Fibroblast of villous mesenchyme (primary cell): ENCODE data around the gene COL5A3. TPM values are rescaled to one million over a fixed set of nuclear protein-coding genes. Genes with fewer than 3 reads are reported as not detected.

Experiments used
- DNase-seq: peaks from one replicate; pipeline ENCODE4 v3.0.0-alpha.2; 2010; ENCODE audit warnings: low read depth
- H3K4me3 ChIP-seq: 2 replicates; pipeline ENCODE4 v1.5.1; 2011; ENCODE audit warnings: low read depth, mild to moderate bottlenecking, low read length
- CTCF ChIP-seq: IDR thresholded peaks from 2 replicates; pipeline ENCODE4 v1.5.1; 2012; ENCODE audit warnings: low read depth, mild to moderate bottlenecking, low read length; ENCODE audit not compliant: insufficient read depth
- total RNA-seq: library from RNA; depleted of rRNA; stranded (reverse); fragments of >200 nt; gene quantifications from 2 replicates; pipeline ENCODE4 v1.2.3, GENCODE V29; 2012

The COL5A3 gene
- total RNA-seq, 1 donor = 5.6 TPM

DNA sequence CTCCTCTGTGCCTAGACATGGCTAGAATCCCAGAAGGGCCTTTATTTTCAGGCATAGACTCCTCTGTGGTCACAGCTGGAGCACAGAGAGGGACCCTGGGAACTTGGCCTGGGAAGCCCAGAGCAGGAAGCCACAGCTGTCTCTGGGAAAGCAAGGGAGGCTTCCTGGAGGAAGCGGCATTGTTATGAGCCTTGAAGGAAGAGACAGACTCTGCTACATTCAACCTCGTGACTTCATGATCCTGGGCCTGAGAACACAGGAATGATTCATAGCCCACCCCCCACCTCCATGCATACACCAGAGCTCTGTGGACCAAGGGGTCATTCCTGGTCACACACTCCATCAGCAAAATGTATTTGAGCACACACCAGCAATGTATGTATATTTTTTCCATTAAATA is 11.6 kb upstream of the COL5A3 start:
- H3K4me3 ChIP-seq = no peak overlapping the region
- no peak for TF ChIP-seq CTCF
- DNase-seq = no peak

DNA sequence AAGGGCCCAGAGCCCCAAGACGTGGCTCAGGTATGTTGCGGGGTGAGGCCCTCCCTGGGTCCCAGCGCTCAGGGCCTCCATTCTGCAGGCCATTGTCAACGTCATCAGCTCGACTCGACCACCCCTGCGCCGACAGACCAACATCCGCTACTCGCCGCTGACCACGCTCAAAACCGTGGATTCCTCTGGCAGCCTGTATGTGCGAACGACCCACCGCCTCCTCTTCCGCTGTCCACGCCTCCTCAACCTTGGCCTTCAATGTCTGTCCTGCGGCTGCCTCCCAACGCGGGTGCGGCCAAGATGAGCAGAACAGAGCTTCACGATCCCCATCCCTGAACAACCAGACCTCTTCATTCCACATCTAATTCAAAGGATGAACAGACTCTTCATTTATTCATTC is 11.1 kb upstream of the COL5A3 start:
- no peak overlapping the region for H3K4me3 ChIP-seq
- no peak for TF ChIP-seq CTCF
- no peak for DNase-seq

DNA sequence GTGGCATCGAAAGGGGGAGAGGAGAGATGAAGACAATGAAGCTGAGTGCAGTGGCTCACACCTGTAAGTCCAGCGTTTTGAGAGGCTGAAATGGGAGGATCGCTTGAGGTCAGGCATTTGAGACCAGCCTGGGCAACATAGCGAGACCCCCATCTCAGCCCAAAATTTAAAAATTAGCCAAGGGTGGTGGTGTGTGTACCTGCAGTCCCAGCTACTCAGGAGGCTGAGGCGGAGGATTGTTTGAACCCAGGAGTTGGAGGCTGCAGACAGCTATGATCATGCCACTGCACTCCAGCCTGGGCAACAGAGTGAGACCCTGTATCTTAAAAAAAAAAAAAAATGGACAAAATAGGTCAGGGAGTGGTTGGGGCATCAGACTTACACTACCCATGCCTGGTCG is 10.5 kb upstream of the COL5A3 start:
- no peak for DNase-seq
- H3K4me3 ChIP-seq = no peak overlapping the region
- no peak for TF ChIP-seq CTCF

GRCh38 chr19:10019246-10019645 is 8.9 kb upstream of the COL5A3 start:
- DNase-seq = no peak
- no peak for TF ChIP-seq CTCF
- H3K4me3 ChIP-seq = no peak overlapping the region

DNA sequence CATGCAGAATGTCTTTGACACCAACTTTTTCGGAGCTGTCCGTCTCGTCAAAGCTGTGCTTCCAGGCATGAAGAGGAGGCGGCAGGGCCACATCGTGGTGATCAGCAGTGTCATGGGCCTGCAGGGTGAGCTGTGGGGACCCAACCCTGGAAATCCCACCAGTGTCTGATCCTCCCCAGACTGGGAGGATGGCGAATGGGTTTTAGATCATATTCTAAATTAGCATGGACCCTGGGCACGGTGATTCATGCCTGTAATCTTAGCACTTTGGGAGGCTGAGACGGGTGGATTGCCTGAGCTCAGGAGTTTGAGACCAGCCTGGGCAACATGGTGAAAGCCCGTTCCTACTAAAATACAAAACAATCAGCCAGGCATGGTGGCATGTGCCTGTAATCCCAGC is 8.5 kb upstream of the COL5A3 start:
- DNase-seq = no peak
- no peak for TF ChIP-seq CTCF
- H3K4me3 ChIP-seq = no peak overlapping the region

- no peak for TF ChIP-seq CTCF
- no peak overlapping the region for H3K4me3 ChIP-seq
- DNase-seq = peak; percentile 25
Observed at GRCh38 chr19:10018263-10018662, 8.0 kb upstream of the COL5A3 start.

DNA sequence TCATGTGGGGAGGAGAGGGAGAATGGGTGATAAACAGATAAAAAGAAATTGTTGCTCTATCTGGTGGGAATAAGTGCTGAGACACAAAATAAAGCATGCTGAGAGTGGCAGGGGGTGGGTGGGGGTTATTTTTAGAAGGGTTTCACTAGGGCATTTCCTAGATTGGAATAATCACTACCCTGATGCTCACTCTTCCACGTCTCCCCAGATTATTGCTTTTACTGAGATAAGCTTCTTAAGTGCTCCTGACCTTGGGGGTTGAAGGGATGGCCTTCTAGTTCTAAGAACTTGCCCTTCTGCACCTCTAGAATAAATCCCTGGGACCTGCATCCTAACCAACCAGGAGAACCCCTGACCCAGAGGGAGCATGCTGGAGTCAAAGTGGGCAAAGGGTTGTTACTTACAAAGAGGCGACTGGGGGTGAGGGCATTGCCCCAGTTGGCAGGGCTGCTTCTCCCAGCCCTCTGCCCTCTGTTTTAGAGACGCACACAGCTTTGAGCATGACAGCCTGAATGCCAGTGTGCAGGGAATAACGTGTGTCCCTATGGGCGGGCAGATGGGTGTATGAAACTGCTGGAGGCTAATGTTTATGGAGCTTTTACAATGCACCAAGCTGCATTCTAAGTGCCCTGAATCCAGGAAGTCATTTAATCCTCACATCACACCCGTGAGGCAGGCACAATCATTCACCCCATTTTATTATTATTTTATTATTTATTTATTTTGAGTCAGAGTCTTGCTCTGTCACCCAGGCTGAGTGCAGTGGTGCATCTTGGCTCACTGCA is 3.7 kb upstream of the COL5A3 start:
- no peak for DNase-seq
- TF ChIP-seq CTCF = no peak
- H3K4me3 ChIP-seq = no peak overlapping the region
